ENCODE data around the gene MC2R. TPM values are rescaled to one million over a fixed set of nuclear protein-coding genes. Genes with fewer than 3 reads are reported as not detected.

MC2R gene
- total and polyA plus RNA-seq, 2 of the 8 experiments (the other 6 are each of a cell fraction or from before 2014, with no cell fraction given), result not detected

DNA sequence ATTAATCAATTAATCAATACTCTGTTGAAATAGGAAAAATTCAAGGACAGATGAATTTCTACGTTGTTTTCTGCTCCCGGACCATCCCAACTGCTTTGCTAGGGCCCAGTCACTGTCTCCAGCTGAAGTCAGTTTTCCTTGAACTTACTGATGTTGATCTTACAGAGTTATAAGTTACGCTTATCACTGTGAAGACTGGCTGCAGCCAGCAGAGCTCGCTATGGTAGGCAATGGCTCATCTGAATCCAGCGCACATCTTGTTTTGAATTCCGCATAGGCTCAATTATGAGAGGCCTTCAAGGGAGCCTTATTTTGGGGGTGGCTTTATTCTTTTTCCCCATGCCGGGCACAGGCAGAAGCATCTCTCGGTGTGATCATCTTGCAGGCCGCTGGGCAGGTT is 2.7 kb downstream of the MC2R start:
- no peaks in the 10 kb centered on the region for H3K23me2 ChIP-seq (ENCODE audit: low read depth, low read length)
- H2BK12ac ChIP-seq (ENCODE audit: low read depth, low read length), result no peak overlapping the region
- no peak overlapping the region for H3K9ac ChIP-seq (replicated peaks in 1 of 4; ENCODE audit: extremely low read depth in 1 of 4, low read depth in 3 of 4, low read length in 3 of 4)
- no peak overlapping the region for H3K56ac ChIP-seq (replicated peaks; ENCODE audit: insufficient read length, low read depth, low read length)
- no peak overlapping the region for H3K4me3 ChIP-seq (ENCODE audit: extremely low read depth in 1 of 4, insufficient read depth in 2 of 4, low read depth in 3 of 4, low read length in 4 of 4)
- TF ChIP-seq RAD21 (IDR thresholded peaks at IDR 0.05 in 1 of 2, conservative IDR thresholded peaks at IDR 0.05 in 1 of 2; ENCODE audit: low read depth in 2 of 2, low read length in 2 of 2) (no peak), ASH2L (IDR thresholded peaks at IDR 0.05; ENCODE audit: low read length) (no peak), EZH2 (IDR thresholded peaks at IDR 0.05; ENCODE audit: low read depth, low read length, severe bottlenecking) (no peak), POLR2A (IDR thresholded peaks at IDR 0.05; ENCODE audit: control extremely low read depth in 1 of 2, low read depth in 2 of 2, low read length in 2 of 2) (no peak), BACH1 (IDR thresholded peaks at IDR 0.05; ENCODE audit: low read length) (no peak), SP4 (IDR thresholded peaks at IDR 0.05; ENCODE audit: low read length) (no peak), POLR2AphosphoS5 (IDR thresholded peaks at IDR 0.05; ENCODE audit: low read depth, low read length) (no peak), BCL11A (IDR thresholded peaks at IDR 0.05; ENCODE audit: low read depth in 2 of 2, low read length in 2 of 2) (no peak), EP300 (IDR thresholded peaks at IDR 0.05; ENCODE audit: borderline replicate concordance in 1 of 2, low read depth in 2 of 2, low read length in 2 of 2) (no peak), MAFK (IDR thresholded peaks at IDR 0.05; ENCODE audit: low read depth, low read length) (no peak), SIN3A (conservative IDR thresholded peaks at IDR 0.05 in 1 of 2, IDR thresholded peaks at IDR 0.05 in 1 of 2; ENCODE audit: low read depth in 1 of 2, low read length in 2 of 2) (no peak), YY1 (IDR thresholded peaks at IDR 0.05; ENCODE audit: low read depth, low read length) (no peak), ZNF274 (IDR thresholded peaks at IDR 0.05; ENCODE audit: borderline replicate concordance, extremely low read depth, low read length) (no peak), GTF2F1 (IDR thresholded peaks at IDR 0.05; ENCODE audit: borderline replicate concordance, low read depth, low read length) (no peak), KDM5A (IDR thresholded peaks at IDR 0.05; ENCODE audit: low read length) (no peak)
- H4K5ac ChIP-seq (ENCODE audit: insufficient read length, low read depth, low read length), result no peak overlapping the region
- H4K20me1 ChIP-seq (replicated peaks in 1 of 2; ENCODE audit: control insufficient read depth in 1 of 2, insufficient read depth in 2 of 2, low read length in 2 of 2), result no peaks in the 10 kb centered on the region
- no peaks in the 10 kb centered on the region for H3K9me3 ChIP-seq (ENCODE audit: insufficient read depth in 2 of 2, low read depth in 1 of 2, low read length in 1 of 2)
- H3K4me1 ChIP-seq (replicated peaks in 1 of 4; ENCODE audit: control insufficient read depth in 3 of 4, insufficient read depth in 4 of 4, low read length in 3 of 4), result no peaks in the 10 kb centered on the region
- H3K36me3 ChIP-seq (ENCODE audit: control insufficient read depth in 2 of 4, insufficient read depth in 4 of 4, low read length in 3 of 4), result no peaks in the 10 kb centered on the region
- H2BK5ac ChIP-seq (ENCODE audit: low read depth, low read length), result no peak overlapping the region
- no peak overlapping the region for H2BK20ac ChIP-seq (ENCODE audit: low read length)
- no peak overlapping the region for H3K18ac ChIP-seq (ENCODE audit: extremely low read depth, low read length)
- no peak overlapping the region for H4K8ac ChIP-seq (ENCODE audit: extremely low read depth, insufficient read depth, low read length)
- no peak overlapping the region for H3K23ac ChIP-seq (ENCODE audit: insufficient read length)
- H3K14ac ChIP-seq (ENCODE audit: insufficient read length), result no peak overlapping the region
- H3K4me2 ChIP-seq (ENCODE audit: insufficient read depth in 1 of 2, low read depth in 2 of 2, low read length in 2 of 2), result no peak overlapping the region
- no peaks in the 10 kb centered on the region for H3K27me3 ChIP-seq (replicated peaks in 1 of 4; ENCODE audit: control insufficient read depth in 3 of 4, extremely low read depth in 1 of 4, insufficient read depth in 3 of 4, low read length in 3 of 4)
- H4K91ac ChIP-seq (replicated peaks; ENCODE audit: insufficient read length, low read length), result no peak overlapping the region
- H3K27ac ChIP-seq (ENCODE audit: low read depth, low read length), result no peak overlapping the region
- H2BK120ac ChIP-seq (replicated peaks; ENCODE audit: low read depth, low read length), result no peak overlapping the region
- FAIRE-seq (no peak), DNase-seq (ENCODE audit: low read depth in 1 of 2, low spot score in 2 of 2) (peak in 1 of 2 experiments; percentile 16)
- H3K79me1 ChIP-seq (ENCODE audit: low read depth, low read length), result no peaks in the 10 kb centered on the region
- H2AK5ac ChIP-seq (ENCODE audit: low read depth, low read length), result no peak overlapping the region
- 94% methylated on average over 9 of the region's 9 CpGs; no CpG with 5 or more reads in 1 of the 2 experiments for WGBS, 2 experiments (ENCODE audit: extremely low coverage in 1 of 2, insufficient coverage in 1 of 2, insufficient read length in 1 of 2, insufficient replicate concordance in 2 of 2, low coverage in 1 of 2, low lambda C conversion rate in 2 of 2, missing lambda C conversion rate in 1 of 2)
- no peak overlapping the region for H2BK15ac ChIP-seq (ENCODE audit: low read length)
- no peak overlapping the region for H3K4ac ChIP-seq (replicated peaks; ENCODE audit: insufficient read length, low read depth, low read length)
- no peaks in the 10 kb centered on the region for H3K79me2 ChIP-seq (ENCODE audit: control insufficient read depth in 1 of 2, insufficient read depth in 2 of 2, low read length in 2 of 2)
- ChIA-PET POLR2A (ENCODE audit: partially characterized antibody) (no interaction called here), CTCF (ENCODE audit: partially characterized antibody) (interaction anchor here (1.7 kb wide), 1 partner anchor 80 kb away, joined by 6 read pairs; no protein-coding TSS in a partner anchor)
- no peak overlapping the region for H2AFZ ChIP-seq (ENCODE audit: low read length)
